GM21529 (cell line): ENCODE results near the gene VSIG10.

Source experiments
- ATAC-seq: cut with Tn5 transposase; IDR thresholded peaks from one replicate; pipeline ENCODE4 v1.9.1; 2021; ENCODE audit not compliant: unreplicated experiment

The VSIG10 gene

DNA sequence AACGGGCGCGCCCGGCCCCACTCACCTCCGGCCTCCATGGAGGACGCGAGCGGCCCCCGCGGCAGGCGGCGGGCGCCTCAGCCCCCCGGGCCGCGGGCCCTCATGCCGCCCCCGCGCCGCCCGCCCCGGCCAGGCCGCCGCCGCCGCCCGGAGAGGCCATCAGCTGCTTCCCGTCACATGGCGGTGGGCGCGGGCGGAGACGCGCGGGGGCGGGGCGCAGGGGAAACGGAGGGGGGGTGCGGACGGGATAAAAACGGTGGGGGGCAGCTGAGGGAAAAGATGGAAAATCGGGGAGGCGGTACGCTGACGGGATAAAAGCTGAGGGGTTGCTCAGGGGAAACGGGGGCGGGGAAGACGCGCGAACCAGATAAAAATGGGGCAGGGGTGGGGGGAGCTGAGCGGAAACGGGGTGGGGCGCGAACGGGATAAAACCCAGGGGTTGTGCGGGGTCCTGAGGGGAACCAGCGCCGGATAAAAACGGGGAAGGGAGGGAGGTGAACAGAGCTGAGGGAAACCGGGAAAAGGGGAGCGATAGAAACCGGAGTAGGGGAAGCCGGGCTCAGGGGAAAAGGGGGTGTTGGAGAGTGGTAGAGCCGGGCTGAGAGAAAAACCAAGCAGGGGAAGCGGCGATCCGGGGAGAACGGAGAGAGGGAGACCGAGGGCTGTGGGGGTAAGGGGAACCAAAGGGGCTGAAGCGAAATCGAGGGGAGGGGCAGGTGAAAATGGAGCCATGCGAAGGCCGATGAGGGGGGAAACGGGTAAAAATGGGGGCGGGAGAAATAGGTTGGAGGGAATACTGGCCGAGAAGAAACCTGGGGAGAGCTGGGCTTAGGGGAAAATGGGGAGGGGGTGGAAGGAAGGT is 42.6 kb downstream of the VSIG10 start, which contains the start of gene WSB2:
TSS of gene WSB2 (minus strand) at position 169 of the 862 bp plus-strand sequence. CDS start at position 38, 131 bp downstream.
- no peak for ATAC-seq

DNA sequence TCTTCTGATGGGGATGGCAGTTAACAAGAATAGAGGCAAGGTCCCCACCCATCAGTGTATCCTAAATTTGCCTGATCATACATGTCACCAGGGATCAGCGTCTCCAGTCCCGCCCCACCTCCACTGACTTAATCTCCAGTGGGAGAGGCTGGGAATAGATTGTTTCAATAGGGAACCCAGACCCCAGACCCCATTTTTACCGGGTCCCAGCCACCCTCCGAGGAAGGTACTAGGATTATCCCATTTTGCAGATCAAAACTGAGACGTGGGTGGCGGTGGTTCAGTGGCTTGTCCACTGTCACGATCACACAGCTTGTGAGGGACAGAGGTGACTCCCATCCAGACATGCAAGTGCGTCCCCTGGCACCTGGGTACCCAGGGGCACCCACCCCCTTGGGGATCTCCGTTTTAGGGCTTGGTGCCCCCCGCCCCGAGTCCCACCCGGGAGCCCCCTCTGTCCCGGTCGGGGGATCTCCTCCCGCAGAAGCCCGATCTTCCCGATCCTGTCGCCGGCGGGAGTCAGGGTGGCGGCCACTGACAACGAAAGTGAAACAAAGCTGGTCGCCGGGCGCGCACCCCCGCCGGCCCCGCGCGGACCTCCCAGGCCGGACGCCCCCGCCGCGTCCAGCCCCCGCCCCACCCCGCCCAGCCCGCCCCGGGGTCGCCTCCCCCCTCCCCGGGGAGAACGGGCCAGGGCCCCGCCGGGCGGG is 43.4 kb downstream of the VSIG10 start:
- ATAC-seq: no peak

DNA sequence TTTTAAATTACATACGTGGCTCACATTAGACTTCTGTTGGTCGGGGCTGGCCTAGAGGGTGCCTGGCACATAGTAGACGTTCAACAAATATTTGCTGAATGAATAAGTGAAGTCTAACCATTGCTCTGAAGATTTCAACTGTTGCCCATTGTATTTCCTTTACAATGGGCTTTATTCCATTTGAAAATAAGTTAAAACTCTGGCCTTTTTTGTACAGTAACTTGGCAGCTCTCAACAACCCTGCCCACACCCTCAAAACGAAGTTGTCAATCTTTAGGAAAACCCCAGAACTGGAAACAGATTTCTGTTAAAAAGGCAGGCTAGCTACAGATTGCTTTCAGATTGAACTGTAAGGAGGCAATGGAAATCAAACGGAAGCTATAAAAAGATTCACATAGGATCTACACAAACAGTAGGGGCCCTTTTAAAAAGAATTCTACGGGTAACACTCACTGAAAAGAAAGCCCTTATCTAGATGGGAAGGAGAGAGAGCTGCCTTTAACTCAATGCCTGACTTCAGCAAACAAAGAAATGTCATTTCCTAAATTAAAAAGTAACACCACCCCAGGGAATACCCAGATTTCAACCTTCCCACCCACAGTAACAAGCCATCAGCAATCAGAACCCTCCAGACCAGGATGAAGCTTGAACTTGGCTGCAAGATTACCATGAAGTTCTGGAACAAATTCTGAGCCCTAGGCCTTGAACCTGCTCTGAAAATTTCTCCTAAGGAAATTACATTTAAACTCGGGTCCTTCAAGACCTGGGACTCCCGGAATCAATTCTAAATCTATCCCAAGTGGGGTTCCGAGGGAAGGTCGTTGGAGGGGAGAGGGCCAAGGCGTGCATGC is 44.2 kb downstream of the VSIG10 start:
- ATAC-seq: no peak

DNA sequence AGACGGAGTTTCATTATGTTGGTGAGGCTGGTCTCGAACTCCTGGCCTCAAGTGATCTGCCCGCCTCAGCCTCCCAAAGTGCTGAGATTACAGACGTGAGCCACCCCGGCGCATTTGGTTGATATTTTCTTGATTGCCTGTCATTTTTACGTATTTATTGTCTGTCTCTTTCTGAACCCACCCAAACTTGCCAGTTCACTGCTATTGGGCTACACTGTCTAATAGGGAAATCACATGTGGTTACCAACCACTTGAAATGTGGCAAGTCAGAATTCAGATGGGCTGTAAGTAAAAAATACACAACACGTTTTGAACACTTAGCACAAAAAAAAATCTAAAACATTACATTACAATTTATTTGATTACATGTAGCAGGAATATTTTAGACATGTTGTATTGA is 44.9 kb downstream of the VSIG10 start:
- no peak for ATAC-seq

DNA sequence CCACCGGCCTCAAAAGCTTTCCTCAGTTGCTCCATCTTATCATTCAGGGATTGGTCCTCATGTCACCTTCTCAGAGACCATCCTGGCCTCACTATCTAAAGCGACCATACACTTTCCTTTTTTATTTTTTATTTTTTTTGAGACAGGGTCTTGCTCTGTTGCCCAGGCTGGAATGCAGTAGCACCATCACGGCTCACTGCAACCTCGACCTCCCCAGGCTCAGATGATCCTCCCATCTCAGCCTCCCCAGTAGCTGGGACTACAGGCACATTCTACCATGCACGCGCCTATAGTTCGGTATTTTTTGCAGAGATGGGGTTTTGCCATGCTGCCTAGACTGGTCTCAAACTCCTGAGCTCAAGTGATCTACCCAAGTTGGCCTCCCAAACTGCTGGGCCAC is 45.6 kb downstream of the VSIG10 start:
- ATAC-seq: no peak

DNA sequence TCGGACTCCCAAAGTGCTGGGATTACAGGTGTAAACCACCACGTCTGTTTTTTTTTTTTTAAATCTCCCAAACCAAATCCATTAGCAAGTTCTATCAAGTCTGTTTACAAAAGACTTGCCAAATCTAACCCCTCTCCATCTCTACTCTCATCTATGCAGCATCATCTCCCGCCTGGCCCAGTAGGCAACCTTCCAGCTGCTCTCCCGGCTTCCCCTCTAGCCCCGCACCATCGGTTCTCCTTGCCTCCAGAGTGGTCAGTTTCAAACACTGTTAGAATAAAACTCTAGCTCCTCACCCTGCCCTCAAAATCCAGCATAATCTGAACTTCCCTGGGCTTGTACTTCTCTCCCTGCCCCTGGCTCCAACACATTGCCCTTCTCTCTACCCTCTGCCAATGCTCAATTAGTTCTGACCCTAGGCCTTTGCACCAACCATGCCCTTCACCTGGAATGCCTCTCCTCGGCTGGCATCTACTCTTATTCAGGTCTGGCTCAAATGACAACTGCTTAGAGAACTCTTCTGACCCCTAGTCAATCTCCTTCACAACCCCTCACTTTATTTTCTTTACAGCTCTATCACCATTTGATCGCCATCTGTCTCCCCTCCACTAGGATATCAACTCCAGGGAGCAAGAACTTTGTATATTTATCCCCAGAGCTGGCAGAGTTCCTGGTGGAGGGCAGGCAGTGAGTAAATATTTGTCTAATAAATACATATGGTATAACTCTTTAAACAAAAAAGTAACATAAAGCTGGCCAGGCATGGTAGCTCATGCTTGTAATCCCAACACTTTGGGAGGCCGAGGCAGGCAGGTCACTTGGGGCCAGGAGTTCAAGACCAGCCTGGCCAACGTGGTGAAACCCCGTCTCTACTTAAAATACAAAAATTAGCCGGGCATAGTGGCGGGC is 47.7 kb downstream of the VSIG10 start:
- ATAC-seq: no peak

DNA sequence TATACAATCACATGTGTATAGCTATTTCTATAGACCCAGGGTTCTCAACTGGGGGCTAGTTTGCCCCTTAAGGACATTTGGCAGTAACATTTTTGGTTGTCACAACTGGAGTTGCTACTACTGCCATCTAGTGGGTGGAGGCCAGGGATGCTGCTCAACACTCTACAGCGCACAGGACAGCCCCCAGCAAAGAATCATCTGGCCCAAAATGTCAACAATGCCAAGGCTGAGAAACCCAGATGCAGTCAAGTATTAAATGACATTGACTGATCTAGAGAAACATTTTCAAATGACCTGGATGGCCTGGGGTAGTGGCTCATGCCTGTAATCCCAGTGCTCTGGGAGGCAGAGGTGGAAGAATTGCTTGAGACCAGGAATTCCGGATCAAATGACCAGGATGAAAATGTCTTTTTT is 48.7 kb downstream of the VSIG10 start:
- no peak for ATAC-seq

DNA sequence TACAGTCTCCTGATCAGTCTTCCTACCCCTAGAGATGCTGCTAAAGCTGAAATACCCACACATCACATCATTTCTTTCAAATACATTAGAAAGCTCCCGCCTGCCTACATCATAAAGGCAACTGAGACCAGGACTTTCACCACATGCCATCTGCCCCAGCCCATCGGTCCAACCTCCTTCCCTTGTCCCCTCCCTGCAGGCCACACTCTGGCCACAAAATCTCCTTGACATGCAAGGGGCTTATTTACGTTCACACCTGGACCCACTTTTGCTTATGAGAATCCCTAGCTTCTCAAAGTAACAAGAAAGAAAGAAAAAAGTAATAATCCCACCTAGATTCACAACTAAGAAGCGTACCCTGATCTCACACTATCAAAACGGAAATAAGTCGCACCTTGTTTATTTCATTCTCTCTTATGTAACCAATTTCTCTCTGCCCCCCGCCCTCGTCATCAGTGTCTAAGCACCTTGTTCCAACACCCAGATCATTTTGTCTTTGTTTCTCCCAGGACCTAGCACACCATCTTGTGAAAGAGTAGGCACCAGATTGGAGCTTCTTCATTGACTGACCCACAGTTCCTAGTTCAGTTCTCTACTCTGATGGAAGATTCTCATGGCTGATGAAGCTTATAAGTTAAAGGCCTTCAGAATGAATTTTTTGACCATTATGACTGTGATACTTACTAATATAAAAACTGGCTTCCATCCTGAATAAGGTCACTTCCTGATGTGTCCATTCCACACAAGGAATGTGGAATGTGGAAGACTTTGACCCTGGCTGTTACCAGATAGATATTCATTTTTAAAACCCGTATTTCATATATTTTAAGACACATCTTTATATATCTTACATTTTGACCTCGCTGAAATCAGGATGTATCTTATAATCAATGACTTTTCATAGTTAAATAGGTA is 50.5 kb downstream of the VSIG10 start:
- no peak for ATAC-seq

DNA sequence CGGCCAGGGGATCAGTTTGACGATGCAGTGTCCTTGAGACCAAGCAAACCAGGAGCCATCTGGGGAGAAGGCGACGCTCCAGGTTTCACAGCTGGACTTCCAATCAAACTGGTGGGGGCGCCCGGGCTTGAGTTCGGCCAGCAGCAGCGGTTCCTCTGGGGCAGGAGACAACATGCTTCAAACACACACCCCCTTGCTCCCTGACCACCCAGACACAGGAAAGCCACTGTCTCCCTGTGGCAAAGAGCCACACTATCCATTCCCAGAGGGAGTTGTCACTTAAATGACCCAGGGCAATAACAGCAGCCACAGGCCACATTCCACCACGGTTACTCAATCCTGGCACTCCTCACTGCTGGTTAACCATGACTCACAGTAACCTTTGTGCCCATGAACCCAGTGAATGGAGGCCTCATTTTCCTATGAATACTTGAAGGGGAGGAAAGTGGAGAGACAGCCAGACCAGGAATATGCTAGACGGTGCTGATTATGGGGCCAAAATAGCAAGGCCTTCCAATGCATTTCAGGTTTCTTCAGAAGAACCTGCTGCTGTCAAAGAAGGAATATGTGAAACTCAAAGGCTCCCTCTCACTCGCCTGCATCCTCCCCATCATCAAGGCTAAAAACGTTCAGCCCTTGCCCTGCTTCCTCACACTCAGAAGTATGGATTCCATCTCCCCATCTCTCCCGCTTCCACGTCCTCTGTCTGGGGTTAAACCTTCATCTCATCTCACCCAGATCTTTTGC is 51.3 kb downstream of the VSIG10 start:
- no peak for ATAC-seq

DNA sequence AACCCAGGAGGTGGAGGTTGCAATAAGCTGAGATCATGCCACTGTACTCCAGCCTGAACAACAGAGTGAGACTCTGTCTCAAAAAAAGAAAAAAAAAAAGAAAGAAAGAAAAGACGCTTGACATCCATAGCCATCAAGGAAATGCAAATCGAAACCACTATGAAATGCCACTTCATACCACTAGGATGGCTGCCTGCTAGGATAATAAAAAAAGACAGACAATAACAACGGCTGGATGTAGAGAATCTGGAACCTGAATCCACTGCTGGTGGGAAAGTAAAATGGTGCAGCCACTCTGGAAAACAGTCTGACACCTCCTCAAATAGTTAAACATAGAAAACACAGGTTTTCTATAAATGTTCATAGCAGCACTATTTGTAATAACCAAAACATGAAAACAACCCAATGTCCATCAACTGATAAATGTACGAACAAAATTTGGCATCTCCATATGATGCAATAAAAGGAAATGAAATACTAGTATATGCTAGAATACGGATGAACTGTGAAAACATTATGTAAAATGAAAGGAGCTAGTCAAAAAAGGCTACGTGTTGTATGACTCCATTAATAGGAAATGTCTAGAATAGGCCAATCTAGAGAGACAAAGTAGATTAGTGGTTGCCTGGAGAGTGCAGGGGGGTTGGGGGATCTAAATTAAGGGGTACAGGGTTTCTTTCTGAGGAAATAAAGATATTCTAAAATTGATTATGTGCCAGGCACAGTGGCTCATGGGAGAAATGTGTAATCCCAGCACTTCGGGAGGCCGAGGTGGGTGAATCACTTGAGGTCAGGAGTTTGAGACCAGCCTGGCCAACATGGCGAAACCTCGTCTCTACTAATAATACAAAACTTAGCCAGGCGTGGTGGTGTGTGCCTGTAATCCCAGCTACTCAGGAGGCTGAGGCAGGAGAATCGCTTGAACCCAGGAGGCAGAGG is 52.6 kb downstream of the VSIG10 start:
- ATAC-seq: no peak

DNA sequence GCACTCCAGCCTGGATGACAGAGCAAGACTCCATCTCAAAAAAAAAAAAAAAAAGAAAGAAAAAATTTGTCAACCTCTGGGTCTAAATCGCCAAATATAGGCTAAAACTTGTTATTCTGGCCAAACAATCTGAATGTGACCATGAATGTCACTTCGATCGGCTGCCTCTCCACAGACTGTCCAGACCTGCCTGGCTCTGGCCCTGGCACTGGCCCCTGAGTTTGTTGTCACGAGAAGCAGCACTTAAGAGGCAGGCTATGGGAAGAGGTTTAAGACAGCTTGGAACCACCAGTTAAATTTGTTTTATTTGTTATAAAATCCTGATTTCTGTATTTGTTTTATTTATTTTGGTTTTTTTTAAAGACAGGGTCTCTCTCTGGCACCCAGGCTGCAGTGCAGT is 57.4 kb downstream of the VSIG10 start:
- ATAC-seq: no peak

DNA sequence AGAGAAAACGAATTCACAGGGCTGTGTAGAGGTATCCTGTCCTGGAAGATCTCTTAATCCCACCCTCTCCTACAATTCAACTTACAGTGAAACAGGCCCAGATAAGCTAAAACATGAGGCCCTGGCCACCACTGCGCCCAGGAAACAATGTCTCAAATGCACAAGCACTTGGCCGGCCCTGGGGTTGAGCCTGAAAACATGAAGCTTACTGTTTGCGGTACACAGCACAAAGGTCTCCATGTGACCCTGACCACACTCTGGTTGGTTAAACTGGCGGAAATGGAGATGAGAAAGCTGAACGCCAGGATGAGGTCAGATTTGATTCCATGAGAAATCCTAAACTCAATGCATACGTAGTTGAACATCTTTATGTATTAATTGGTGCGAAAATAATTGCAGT is 59.2 kb downstream of the VSIG10 start:
- no peak for ATAC-seq

DNA sequence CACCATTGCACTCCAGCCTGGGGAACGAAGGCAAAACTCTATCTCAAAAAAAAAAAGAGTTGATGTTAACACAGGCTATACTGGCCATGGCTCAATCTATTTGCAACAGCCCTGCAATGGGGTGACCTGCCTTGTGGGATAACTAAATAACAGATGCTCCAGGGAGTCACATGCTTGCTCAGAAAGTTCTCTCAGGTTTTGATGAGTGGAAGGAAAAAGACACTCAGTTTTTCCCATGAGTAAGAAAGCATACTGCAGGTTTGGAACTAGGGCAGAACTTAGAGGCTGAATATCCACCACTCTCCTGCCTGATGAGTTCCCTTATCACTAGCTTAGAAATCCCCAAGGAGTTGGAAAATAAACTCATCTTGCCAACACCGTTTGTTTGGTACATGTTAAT is 59.7 kb downstream of the VSIG10 start:
- no peak for ATAC-seq

DNA sequence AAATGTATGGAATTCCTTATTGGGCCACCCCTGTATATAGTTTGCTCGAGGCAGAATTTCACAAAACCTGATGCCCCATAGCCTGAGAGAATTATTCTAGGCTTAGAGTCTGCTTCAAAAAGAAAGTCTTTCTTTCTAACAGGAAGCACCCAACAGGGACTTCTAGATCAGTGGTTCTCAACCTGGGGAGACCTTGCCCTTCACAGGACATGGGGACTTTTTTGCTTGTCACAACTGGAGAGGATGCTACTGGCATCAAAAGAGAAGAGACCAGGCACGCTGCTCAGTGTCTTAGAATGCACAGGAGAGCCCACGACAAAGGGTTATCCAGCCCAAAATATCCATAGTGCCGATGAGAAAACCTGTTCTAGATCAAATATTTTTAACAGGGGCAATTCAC is 61.7 kb downstream of the VSIG10 start:
- no peak for ATAC-seq

DNA sequence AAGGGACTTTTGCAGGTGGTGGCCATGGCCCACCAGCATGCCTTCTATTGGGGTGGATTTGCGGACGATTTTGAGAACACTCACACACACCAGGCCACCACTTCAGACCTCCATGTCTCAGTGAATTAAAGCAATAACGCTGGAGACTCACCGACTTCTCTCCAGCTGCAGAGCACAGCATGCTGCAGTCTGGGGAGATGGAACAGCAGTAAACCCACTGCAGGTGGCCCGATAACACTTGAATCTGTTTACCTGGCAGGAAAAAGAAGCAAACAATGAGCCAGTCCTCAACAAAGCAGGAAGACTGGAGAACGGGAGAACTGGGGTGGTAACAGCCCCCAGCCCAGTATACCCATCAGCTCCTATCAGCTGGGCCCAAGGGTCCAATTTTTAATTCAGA is 65.7 kb downstream of the VSIG10 start:
- no peak for ATAC-seq

DNA sequence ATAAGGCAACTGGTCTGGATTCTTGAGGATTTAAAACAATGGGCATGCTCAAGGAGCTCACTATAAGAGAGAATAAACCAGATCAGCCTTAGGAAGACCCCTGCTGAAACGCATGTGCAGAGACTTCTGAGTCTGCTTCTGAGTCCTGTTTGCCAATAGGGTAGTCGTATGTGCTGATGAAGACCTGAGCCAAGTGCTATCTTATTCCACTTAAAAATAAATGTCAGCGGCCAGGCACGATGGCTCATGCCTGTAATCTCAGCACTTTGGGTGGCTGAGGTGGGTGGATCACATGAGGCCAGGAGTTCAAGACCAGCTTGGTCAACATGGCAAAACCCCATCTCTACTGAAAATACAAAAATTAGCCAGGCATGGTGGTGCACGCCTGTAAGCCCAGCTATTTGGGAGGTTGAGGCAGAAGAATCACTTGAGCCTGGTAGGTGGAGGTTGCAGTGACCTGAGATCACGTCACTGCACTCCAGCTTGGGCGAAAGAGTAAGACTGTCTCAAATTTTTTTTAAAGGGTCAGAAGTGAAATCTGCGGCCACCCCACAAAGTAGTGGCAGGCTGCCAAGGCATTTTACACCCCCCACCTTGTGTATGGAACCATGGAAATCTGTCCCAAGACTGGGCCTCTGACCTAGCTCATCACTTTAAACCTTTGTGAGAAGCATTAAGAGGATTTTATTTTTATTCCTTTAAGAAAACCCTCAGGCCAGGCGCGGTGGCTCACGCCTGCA is 67.0 kb downstream of the VSIG10 start:
- ATAC-seq: no peak
